SH-SY5Y (cell line): Measurements from ENCODE around the gene ITGB2.

Experiments used
- GATA2 ChIP-seq: IDR thresholded peaks from 2 replicates; pipeline ENCODE4 v1.6.1; 2011; ENCODE audit warnings: mild to moderate bottlenecking, low read depth, low read length
- GATA3 ChIP-seq: IDR thresholded peaks from 2 replicates; pipeline ENCODE4 v1.6.1; 2011; ENCODE audit warnings: low read depth, mild to moderate bottlenecking, low read length, moderate library complexity

DNA sequence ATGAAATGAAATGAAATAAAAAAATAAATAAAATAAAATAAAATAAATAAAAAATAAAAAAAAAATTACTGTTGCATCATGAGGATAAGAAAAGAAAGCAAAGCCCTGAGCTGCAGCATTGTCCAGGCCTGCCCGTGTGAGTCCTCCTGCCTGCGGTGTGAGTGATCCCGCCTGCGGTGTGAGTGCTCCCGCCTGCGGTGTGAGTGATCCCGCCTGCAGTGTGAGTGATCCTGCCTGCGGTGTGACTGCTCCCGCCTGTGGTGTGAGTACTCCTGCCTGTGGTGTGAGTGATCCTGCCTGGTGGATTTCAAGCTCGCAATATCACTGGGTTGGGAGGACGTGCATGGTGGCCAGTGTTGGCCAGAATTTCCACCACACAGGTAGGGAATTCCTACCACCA is 24.8 kb downstream of the ITGB2 start:
- TF ChIP-seq GATA2 (no peak), GATA3 (no peak)
